OCI-LY7 (cell line): ENCODE data around the gene GNG12.

Experiments
- CTCF ChIP-seq: fragments of 200-600 bp; sonication (generic); conservative IDR thresholded peaks from 2 replicates; pipeline ENCODE4 v1.5.1; 2014; ENCODE audit warnings: mild to moderate bottlenecking, antibody characterized with exemption, low read length, moderate library complexity, mixed read lengths
- EZH2phosphoT487 ChIP-seq: fragments of 200-600 bp; sonication (generic); IDR thresholded peaks from 2 replicates; pipeline ENCODE4 v1.6.1; 2018; ENCODE audit warnings: low read depth, borderline replicate concordance, mild to moderate bottlenecking, mixed run types, antibody characterized with exemption, low read length, moderate library complexity, mixed read lengths

GRCh38 chr1:67855444-67855843, 22.2 kb upstream of the GNG12 start:
- TF ChIP-seq CTCF (no peak), EZH2phosphoT487 (no peak)
